ENCODE data around the gene GNB5. TPM values are rescaled to one million over a fixed set of nuclear protein-coding genes. Genes with fewer than 3 reads are reported as not detected.
A peak's percentile ranks its signal among the peaks of the same experiment; 100 is the strongest.

The GNB5 gene
- total and polyA plus RNA-seq, 2 of the 13 experiments (the other 11 are each of a cell fraction or from before 2014, with no cell fraction given): 13.7 to 14.4 TPM

DNA sequence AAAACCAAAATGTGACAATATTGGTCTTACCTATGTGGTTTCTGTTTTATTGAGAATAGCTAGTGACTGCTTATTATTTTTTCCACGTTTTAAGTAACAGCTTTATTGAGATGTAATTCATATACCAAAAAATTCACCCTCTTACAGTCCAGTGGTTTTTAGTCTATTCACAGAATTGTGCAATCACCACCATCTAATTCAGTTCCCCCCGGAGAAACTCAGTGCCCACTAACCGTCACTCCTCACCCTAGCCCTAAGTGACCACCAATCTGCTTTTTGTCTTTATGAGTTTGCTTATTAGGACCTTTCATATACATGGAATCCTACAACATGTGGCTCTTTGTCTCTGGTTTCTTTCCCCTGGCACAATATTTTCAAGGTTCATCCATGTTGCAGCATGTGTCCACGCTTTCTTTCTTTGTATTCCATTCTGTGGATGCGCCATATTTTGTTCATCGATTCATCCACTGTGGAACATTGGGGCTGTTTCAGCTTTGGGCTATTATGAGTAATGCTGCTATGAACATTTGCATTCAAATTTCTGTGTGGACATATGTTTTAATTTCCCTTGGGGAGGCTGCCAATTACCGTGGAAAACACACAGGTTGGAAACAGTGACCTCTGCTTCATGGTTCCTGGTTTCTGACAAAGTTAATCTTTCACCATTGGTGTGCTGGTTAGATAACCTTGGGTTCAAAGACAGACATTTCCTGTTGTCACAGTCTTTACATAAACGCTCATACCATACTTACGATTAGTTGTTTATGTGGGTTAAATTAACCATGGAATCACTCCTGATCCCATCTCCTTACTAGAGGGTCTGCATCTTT is 75.4 kb downstream of the GNB5 start (continued):
- TF ChIP-seq ZNF674 (CRISPR knock-in tag; IDR thresholded peaks at IDR 0.05; ENCODE audit: low read depth) (no peak), ZNF350 (CRISPR knock-in tag; IDR thresholded peaks at IDR 0.05; ENCODE audit: borderline replicate concordance, low read depth) (no peak), ZNF468 (CRISPR knock-in tag; IDR thresholded peaks at IDR 0.05) (no peak), ZNF160 (CRISPR knock-in tag; IDR thresholded peaks at IDR 0.05) (no peak), TCF12 (IDR thresholded peaks at IDR 0.05) (no peak), TCF12 (CRISPR knock-in tag; IDR thresholded peaks at IDR 0.05) (no peak), ZNF543 (CRISPR knock-in tag; IDR thresholded peaks at IDR 0.05) (peak; percentile 36; the same call in 1 of the 2 replicates), FOXC1 (CRISPR knock-in tag; IDR thresholded peaks at IDR 0.05; ENCODE audit: borderline replicate concordance) (0 out of 2 replicates have a peak, but pooled peaks have one; percentile 44), ELF1 (CRISPR knock-in tag; IDR thresholded peaks at IDR 0.05) (peak; percentile 72), MAZ (IDR thresholded peaks at IDR 0.05; ENCODE audit: borderline replicate concordance, low read depth, low read length) (no peak), MAZ (CRISPR knock-in tag; IDR thresholded peaks at IDR 0.05; ENCODE audit: low read depth) (no peak), SUZ12 (IDR thresholded peaks at IDR 0.05; ENCODE audit: low read depth, low read length) (no peak), MBD4 (IDR thresholded peaks at IDR 0.05; ENCODE audit: borderline replicate concordance, low read length) (no peak), HMGA1 (CRISPR knock-in tag; conservative IDR thresholded peaks at IDR 0.05) (no peak), AHR (CRISPR knock-in tag; IDR thresholded peaks at IDR 0.05) (no peak), ZNF225 (CRISPR knock-in tag; IDR thresholded peaks at IDR 0.05) (no peak), PHF20 (CRISPR knock-in tag; IDR thresholded peaks at IDR 0.05) (no peak), SMYD3 (CRISPR knock-in tag; IDR thresholded peaks at IDR 0.05) (no peak; the same call in 1 of the 2 replicates), ZFP36L2 (CRISPR knock-in tag; IDR thresholded peaks at IDR 0.05) (no peak), HNRNPL (IDR thresholded peaks at IDR 0.05; ENCODE audit: low read depth, low read length) (no peak), ETV6 (CRISPR knock-in tag; conservative IDR thresholded peaks at IDR 0.05) (no peak), MYNN (CRISPR knock-in tag; IDR thresholded peaks at IDR 0.05; ENCODE audit: low read depth) (no peak), DR1 (CRISPR knock-in tag; IDR thresholded peaks at IDR 0.05) (no peak), GATA4 (IDR thresholded peaks at IDR 0.05; ENCODE audit: borderline replicate concordance, low read depth) (no peak), ZNF547 (CRISPR knock-in tag; IDR thresholded peaks at IDR 0.05) (no peak), JDP2 (CRISPR knock-in tag; IDR thresholded peaks at IDR 0.05; ENCODE audit: borderline replicate concordance) (no peak), MXI1 (IDR thresholded peaks at IDR 0.05; ENCODE audit: borderline replicate concordance, low read depth, low read length) (no peak; the same call in 2 of the 3 replicates), SKI (IDR thresholded peaks at IDR 0.05; ENCODE audit: partially characterized antibody) (no peak)
- TF ChIP-seq, protein P1, sequence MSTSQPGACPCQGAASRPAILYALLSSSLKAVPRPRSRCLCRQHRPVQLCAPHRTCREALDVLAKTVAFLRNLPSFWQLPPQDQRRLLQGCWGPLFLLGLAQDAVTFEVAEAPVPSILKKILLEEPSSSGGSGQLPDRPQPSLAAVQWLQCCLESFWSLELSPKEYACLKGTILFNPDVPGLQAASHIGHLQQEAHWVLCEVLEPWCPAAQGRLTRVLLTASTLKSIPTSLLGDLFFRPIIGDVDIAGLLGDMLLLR (CRISPR knock-in tag; IDR thresholded peaks at IDR 0.05): no peak
- TF ChIP-seq, protein P2, sequence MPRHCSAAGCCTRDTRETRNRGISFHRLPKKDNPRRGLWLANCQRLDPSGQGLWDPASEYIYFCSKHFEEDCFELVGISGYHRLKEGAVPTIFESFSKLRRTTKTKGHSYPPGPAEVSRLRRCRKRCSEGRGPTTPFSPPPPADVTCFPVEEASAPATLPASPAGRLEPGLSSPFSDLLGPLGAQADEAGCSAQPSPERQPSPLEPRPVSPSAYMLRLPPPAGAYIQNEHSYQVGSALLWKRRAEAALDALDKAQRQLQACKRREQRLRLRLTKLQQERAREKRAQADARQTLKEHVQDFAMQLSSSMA (CRISPR knock-in tag; IDR thresholded peaks at IDR 0.05): no peak

Data from HepG2 (cell line).